Measurements from ENCODE around the gene TMPRSS3. TPM values are rescaled to one million over a fixed set of nuclear protein-coding genes. Genes with fewer than 3 reads are reported as not detected.

TMPRSS3 gene
- total and polyA plus RNA-seq, 2 of the 13 experiments (the other 11 are each of a cell fraction or from before 2014, with no cell fraction given) = 2.8 to 16.9 TPM

GRCh38 chr21:42330380-42331371, 65.2 kb downstream of the TMPRSS3 start:
- H3K4me3 ChIP-seq (replicated peaks in 1 of 3; ENCODE audit: insufficient read depth in 1 of 3, low read depth in 2 of 3, low read length in 3 of 3) = no peak overlapping the region
- ChIA-PET POLR2A (no interaction called here), CTCF (ENCODE audit: low intra/inter-chr PET ratio, low total read pairs) (no interaction called here)
- no peak for TF ChIP-seq SAFB2 (CRISPR knock-in tag; IDR thresholded peaks at IDR 0.05; ENCODE audit: borderline replicate concordance, low read depth)
- no peak for TF ChIP-seq ZNF34 (CRISPR knock-in tag; IDR thresholded peaks at IDR 0.05; ENCODE audit: borderline replicate concordance)
- no peak for TF ChIP-seq SSRP1 (CRISPR knock-in tag; IDR thresholded peaks at IDR 0.05)
- no peak for TF ChIP-seq HMGXB3 (CRISPR knock-in tag; IDR thresholded peaks at IDR 0.05; ENCODE audit: borderline replicate concordance)
- no peak for TF ChIP-seq ZBTB33 (CRISPR knock-in tag; IDR thresholded peaks at IDR 0.05)
- TF ChIP-seq ZBTB8A (CRISPR knock-in tag; IDR thresholded peaks at IDR 0.05; ENCODE audit: borderline replicate concordance, low read depth) = no peak
- no peak for TF ChIP-seq ZNF678 (CRISPR knock-in tag; IDR thresholded peaks at IDR 0.05)
- TF ChIP-seq REL (CRISPR knock-in tag; conservative IDR thresholded peaks at IDR 0.05) = no peak
- ATAC-seq (no peak), DNase-seq (ENCODE audit: low spot score) (no peak), FAIRE-seq (no peak)
- in situ Hi-C loops (cut with HindIII; ENCODE audit: extremely low pct_ligation_motif_present, low pct_unique_long_range_greater_than_20kb) (no loop called here), intact Hi-C loops (cut with micrococcal nuclease; ENCODE audit: unreplicated experiment) (no loop called here)
- no peak overlapping the region for H2AFZ ChIP-seq (ENCODE audit: low read length)
- H3K27me3 ChIP-seq (ENCODE audit: control insufficient read depth in 1 of 2, insufficient read depth in 2 of 2, low read length in 2 of 2) = no peaks in the 10 kb centered on the region; a peak in 1 of 5 replicates
- H3K36me3 ChIP-seq (replicated peaks in 1 of 2; ENCODE audit: control insufficient read depth in 1 of 2, insufficient read depth in 2 of 2, low read length in 2 of 2) = no peaks in the 10 kb centered on the region
- H3K4me2 ChIP-seq (ENCODE audit: low read depth, low read length) = no peak overlapping the region
- no peaks in the 10 kb centered on the region for H3K9me3 ChIP-seq (ENCODE audit: low read length)
- no peaks in the 10 kb centered on the region for H4K20me1 ChIP-seq (ENCODE audit: insufficient read depth, low read length)
- H3K4me1 ChIP-seq (ENCODE audit: insufficient read depth, low read length) = peaks cover 11% of the 10 kb centered on the region
- BruUV-seq (replicated peaks) = no TSS peak
- WGBS (ENCODE audit: low lambda C conversion rate) = 23% methylated on average over 4 of the region's 4 CpGs
- H3K9ac ChIP-seq (ENCODE audit: insufficient read depth, low read depth, low read length) = no peak overlapping the region
- H3K79me2 ChIP-seq (ENCODE audit: insufficient read depth, low read length) = no peaks in the 10 kb centered on the region
- no peak overlapping the region for H3K27ac ChIP-seq (ENCODE audit: extremely low read length, insufficient read depth, low read length)

Data from HepG2 (cell line).